Subcutaneous abdominal adipose tissue (tissue), 5 donors: Measurements from ENCODE around the gene GPC6.

Experiments used
- H3K27ac ChIP-seq: one replicate; pipeline ENCODE4 v1.7.0; 2013; ENCODE audit warnings: low read depth, mild to moderate bottlenecking, inconsistent platforms, low read length, moderate library complexity
- H3K27me3 ChIP-seq, 5 donors: one replicate each; pipeline ENCODE4 v1.7.0; 2013; ENCODE audit warnings: low read length in 5 of 5, inconsistent platforms in 1 of 5; ENCODE audit not compliant: control insufficient read depth in 5 of 5, insufficient read depth in 4 of 5
- H3K36me3 ChIP-seq, 5 donors: one replicate each; pipeline ENCODE4 v1.7.0; 2013; ENCODE audit warnings: low read length in 5 of 5; ENCODE audit not compliant: control insufficient read depth in 5 of 5, insufficient read depth in 5 of 5
- H3K4me1 ChIP-seq, 5 donors: one replicate each; pipeline ENCODE4 v1.7.0; 2013; ENCODE audit warnings: low read length in 5 of 5, mild to moderate bottlenecking in 3 of 5, moderate library complexity in 1 of 5; ENCODE audit not compliant: control insufficient read depth in 5 of 5, insufficient read depth in 5 of 5
- H3K4me3 ChIP-seq, 5 donors: one replicate each; pipeline ENCODE4 v1.7.0; 2013; ENCODE audit warnings: low read length in 5 of 5, low read depth in 1 of 5
- H3K9ac ChIP-seq, 5 donors: one replicate each; pipeline ENCODE4 v1.7.0; 2013; ENCODE audit warnings: low read length in 5 of 5, mild to moderate bottlenecking in 4 of 5, moderate library complexity in 3 of 5
- H3K9me3 ChIP-seq, 5 donors: one replicate each; pipeline ENCODE4 v1.7.0; 2013; ENCODE audit warnings: low read length in 5 of 5; ENCODE audit not compliant: control insufficient read depth in 5 of 5
- donor health status: healthy.
- donor health status: healthy.
- donor health status: healthy.
- donor health status: healthy.
- donor health status: healthy.

GPC6 gene

DNA sequence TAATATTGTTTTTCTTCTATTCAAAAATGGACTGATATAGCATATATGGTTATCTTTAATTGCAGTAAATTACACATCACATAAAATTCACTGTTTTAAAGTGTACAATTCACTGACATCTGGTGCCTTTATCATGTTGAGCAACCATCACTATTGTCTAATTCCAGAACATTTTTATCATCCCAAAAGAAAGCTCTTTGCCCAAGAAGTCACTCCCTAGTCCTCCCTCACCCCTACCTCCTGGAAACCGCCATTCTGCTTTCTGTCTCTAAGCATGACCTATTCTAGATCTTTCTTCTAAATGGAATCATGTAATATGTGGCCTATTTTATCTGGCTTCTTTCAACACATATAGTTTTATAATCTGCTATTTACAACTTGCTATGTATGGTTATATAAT lies 727.2 kb downstream of the GPC6 start:
- Histone ChIP-seq H3K4me1 (peaks cover 0 to 9% (median 0%) of the 10 kb centered on the region in 5 donors), H3K4me3 (no peak overlapping the region), H3K9me3 (peaks cover 0 to 4% (median 0%) of the 10 kb centered on the region in 5 donors), H3K36me3 (no peaks in the 10 kb centered on the region), H3K27ac (no peak overlapping the region), H3K9ac (no peak overlapping the region), H3K27me3 (no peaks in the 10 kb centered on the region)

DNA sequence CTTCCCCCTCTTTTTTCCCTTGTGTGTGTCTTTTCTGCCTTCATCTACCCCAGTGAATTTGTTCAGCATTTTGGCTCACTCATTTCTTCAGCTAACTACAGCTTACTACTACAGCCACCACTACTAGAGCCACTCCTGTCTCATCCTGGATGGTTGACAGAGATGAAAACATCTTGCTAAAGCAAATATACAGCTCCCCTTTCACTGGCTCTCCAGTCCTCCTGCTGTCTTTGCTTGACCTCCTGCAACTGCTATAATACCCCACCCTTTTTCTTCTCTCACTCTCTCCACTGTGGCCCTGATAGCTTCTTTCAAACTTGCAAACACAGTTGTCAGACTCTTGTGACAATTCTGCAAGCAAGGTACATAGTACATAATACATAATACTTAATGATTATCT lies 729.3 kb downstream of the GPC6 start:
- H3K9ac ChIP-seq: no peak overlapping the region
- no peak overlapping the region for H3K4me3 ChIP-seq
- H3K27me3 ChIP-seq: no peaks in the 10 kb centered on the region
- H3K27ac ChIP-seq: no peak overlapping the region
- H3K9me3 ChIP-seq: peaks cover 0 to 4% (median 0%) of the 10 kb centered on the region in 5 donors
- no peaks in the 10 kb centered on the region for H3K36me3 ChIP-seq
- peaks cover 0 to 9% (median 0%) of the 10 kb centered on the region in 5 donors for H3K4me1 ChIP-seq

DNA sequence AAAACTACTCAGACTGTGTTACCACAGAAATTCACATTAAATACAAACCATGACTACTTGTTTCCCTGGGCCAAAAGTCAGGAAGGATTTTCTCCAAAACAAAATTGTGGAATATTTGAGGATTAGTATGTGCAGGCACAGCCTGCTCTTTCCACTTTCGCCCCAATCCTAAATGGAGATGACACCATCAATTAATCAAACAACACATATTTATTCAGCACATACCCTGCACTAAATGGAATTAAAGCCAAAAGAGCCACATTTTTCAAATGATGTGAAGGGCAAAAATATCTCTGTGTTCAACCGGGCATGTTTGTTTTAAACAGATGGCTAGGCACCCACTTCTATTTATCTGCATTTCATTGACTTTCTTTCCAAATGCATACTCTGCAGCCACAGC lies 729.8 kb downstream of the GPC6 start:
- Histone ChIP-seq H3K4me3 (no peak overlapping the region), H3K9ac (no peak overlapping the region), H3K27me3 (no peaks in the 10 kb centered on the region), H3K9me3 (peaks cover 0 to 4% (median 0%) of the 10 kb centered on the region in 5 donors), H3K36me3 (no peaks in the 10 kb centered on the region), H3K4me1 (peaks cover 0 to 9% (median 0%) of the 10 kb centered on the region in 5 donors), H3K27ac (no peak overlapping the region)

DNA sequence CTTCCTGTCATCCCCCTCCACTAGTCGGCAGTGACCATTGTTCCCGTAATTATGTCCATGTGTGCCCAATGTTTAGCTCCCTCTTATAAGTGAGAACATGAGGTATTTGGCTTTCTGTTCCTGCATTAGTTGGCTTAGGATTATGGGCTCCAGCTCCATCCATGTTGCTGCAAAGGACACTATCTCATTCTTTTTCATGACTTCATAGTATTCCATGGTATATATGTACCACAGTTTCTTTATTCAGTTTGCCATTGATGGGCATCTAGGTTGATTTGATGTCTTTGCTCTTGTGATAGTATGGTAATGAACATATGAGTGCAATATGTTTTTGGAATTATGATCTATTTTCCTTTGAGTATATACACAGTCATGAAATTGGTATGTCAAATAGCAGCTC lies 730.8 kb downstream of the GPC6 start:
- no peak overlapping the region for H3K27ac ChIP-seq
- no peaks in the 10 kb centered on the region for H3K36me3 ChIP-seq
- no peak overlapping the region for H3K4me3 ChIP-seq
- H3K4me1 ChIP-seq: peaks cover 0 to 9% (median 0%) of the 10 kb centered on the region in 5 donors
- peaks cover 0 to 4% (median 0%) of the 10 kb centered on the region in 5 donors for H3K9me3 ChIP-seq
- no peak overlapping the region for H3K9ac ChIP-seq
- H3K27me3 ChIP-seq: no peaks in the 10 kb centered on the region

DNA sequence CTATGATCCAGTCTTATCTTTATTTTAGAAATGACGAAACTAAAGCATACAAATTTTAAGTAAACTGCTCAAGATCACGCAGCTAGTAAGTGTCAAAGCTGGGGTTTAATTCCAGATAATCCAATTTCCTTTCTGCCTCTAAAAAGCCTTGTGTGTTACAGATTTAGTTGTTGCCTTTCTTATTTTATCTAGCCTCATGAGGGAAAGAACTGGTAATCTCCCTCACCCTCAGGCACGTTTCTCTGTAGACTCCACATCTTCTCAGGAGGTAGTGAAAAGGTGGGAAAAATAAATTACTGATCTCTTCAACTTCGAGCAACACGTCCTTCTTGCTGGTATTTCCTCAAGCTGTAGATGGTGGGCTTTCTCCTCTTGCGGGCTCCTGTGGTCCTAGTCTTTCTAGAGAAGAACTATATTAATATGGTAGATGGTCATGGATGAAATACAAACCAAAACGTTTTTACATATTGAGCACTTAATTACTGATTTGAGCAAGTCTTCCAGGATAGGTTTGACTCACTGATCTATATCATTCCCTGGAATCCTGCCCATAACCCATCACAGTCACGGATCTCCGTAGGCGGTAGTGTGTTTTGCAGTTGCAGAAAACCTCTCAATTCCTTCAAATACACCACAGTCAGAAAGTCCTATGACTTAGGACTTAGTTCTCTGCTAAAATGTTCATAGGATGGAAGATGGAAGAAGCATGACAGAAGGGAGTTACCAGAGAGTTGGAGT lies 733.4 kb downstream of the GPC6 start:
- Histone ChIP-seq H3K36me3 (no peaks in the 10 kb centered on the region), H3K9ac (no peak overlapping the region), H3K27me3 (no peaks in the 10 kb centered on the region), H3K27ac (no peak overlapping the region), H3K9me3 (peaks cover 0 to 4% (median 0%) of the 10 kb centered on the region in 5 donors), H3K4me3 (no peak overlapping the region), H3K4me1 (peaks cover 0 to 9% (median 0%) of the 10 kb centered on the region in 5 donors)

DNA sequence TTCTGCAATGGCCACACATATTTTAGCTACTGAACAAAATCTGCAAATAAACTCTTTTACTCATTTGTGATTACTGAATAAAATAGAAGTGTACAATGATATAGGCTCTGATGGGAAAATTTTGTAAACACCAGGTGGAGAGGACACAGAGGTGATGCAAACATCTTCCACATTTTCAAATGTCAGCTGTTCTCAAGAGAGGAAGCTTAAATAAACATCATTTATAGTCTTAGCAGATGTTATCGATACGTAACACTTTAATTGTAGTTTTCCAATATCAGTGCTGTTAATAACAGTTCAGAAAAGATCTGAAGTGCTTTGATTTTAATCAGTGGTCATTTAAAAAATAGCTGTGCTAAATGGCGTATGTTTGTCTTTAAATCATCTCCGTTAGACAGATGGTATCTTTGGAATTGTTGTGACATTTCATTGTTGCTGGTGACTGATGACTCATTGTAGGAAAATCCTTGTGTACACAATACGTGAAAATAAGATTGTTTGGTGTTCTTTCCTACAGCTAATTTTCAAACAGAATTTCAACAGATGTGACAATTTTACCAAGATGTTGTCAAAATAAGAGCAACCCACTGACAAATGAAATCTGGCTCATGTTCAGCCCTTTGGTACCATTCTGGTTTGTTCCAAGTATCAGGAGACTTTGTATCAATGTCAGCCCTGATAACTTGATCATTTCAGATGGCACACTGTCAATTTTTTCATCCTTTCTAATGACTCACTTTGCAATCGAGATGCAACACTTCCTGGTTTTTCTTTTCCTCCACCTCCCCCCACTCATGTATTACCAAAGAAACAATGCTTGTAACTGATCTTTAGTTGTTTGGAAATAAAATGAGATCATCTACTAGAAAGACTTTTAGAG lies 736.9 kb downstream of the GPC6 start:
- no peaks in the 10 kb centered on the region for H3K36me3 ChIP-seq

DNA sequence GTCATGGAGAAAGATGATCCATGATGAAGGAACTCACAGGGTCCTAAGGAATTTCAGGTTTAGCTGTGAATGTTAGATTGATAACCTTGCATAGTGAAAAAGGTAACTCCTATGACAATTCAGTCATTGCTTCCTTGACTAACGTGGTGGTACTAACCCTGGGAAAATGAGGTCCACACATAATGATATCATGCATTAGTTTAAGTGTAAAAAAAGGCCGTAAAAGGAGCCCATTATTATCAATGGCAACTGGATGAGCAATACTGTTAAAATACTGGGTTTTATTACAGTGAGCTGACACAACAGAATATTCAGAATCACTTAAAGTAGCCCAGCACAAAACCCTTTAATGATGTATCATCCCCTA lies 737.5 kb downstream of the GPC6 start:
- H3K4me3 ChIP-seq: no peak overlapping the region
- no peak overlapping the region for H3K27ac ChIP-seq
- no peaks in the 10 kb centered on the region for H3K36me3 ChIP-seq
- H3K9ac ChIP-seq: no peak overlapping the region
- no peaks in the 10 kb centered on the region for H3K27me3 ChIP-seq
- H3K9me3 ChIP-seq: peaks cover 0 to 3% (median 0%) of the 10 kb centered on the region in 5 donors
- H3K4me1 ChIP-seq: no peaks in the 10 kb centered on the region

More for the DNA sequence above, 736.9 kb downstream of the GPC6 start:
- no peak overlapping the region for H3K4me3 ChIP-seq
- no peaks in the 10 kb centered on the region for H3K27me3 ChIP-seq
- H3K27ac ChIP-seq: no peak overlapping the region
- peaks cover 0 to 3% (median 0%) of the 10 kb centered on the region in 5 donors for H3K9me3 ChIP-seq
- H3K9ac ChIP-seq: no peak overlapping the region
- no peaks in the 10 kb centered on the region for H3K4me1 ChIP-seq

DNA sequence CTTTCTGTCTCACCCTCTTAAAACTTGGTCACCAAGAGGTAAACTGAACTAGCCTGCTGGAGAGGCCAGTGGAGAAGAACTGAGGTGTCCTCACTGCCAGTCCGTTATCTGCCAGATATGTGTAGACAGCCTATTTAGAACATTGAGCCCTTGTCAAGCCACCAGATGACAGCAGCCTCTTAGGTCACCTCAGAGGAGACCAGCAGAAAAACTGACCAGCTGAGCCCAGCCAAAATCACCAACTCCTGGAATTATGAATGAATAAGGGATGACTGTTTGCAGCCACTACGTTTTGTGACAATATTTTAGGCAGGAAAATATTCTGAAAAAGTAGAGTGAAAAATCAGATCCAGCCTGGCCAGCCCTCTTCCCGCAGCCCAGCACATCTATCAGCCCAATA lies 739.0 kb downstream of the GPC6 start:
- H3K4me1 ChIP-seq: no peaks in the 10 kb centered on the region
- H3K27ac ChIP-seq: no peak overlapping the region
- no peaks in the 10 kb centered on the region for H3K36me3 ChIP-seq
- H3K9me3 ChIP-seq: no peaks in the 10 kb centered on the region
- H3K9ac ChIP-seq: no peak overlapping the region
- H3K4me3 ChIP-seq: no peak overlapping the region
- H3K27me3 ChIP-seq: no peaks in the 10 kb centered on the region

DNA sequence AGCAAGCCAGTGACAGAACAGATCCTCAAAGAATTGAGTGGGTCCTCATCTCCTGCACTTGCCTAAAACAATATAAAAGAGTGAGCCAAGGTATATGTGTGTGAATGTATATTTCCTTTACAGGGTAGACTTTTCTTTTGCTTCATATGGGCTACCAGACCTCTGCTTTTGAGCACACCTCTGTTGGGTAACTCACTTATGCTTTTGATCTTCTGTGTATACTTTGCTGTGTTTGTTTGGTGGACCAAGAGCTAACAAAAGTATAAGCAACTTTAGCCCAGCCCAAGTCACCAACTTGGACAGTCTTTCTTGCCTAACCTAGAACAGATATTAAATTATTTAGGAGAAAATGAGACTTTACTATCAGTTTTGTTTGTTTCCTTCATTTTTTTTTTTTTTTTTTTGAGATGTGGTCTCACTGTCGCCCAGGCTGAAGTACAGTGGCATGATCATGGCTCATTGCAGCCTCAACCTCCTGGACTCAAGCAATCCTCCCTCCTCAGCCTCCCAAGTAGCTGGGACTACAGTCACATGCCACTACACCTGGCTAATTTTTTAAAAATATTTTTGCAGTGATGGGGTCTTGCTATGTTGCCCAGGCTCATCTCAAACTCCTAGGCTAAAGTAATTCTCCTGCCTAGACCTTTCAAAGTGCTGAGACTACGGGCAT lies 739.8 kb downstream of the GPC6 start:
- no peaks in the 10 kb centered on the region for H3K4me1 ChIP-seq
- H3K4me3 ChIP-seq: no peak overlapping the region
- no peaks in the 10 kb centered on the region for H3K9me3 ChIP-seq
- no peaks in the 10 kb centered on the region for H3K36me3 ChIP-seq
- H3K27me3 ChIP-seq: no peaks in the 10 kb centered on the region
- no peak overlapping the region for H3K27ac ChIP-seq
- no peak overlapping the region for H3K9ac ChIP-seq

DNA sequence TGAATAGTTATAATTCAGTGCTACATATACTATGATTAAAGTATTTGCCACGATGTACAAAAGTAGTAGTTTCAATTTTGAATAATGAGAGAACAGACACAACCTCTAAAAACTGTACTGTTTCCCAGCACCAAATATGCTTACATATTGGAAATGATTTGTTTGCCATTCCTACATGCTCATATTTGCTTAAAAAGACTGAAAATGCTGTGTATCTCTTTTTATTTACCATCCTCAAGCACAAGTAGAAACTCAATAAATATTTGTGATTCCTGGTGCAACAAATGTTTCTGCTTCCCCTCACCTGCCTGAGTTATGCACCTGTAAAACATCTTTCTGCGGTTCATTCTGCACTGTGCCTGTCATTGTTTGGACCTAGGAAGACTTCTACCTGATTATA lies 740.7 kb downstream of the GPC6 start:
- Histone ChIP-seq H3K9me3 (no peaks in the 10 kb centered on the region), H3K36me3 (no peaks in the 10 kb centered on the region), H3K4me1 (no peaks in the 10 kb centered on the region), H3K27ac (no peak overlapping the region), H3K4me3 (no peak overlapping the region), H3K9ac (no peak overlapping the region), H3K27me3 (no peaks in the 10 kb centered on the region)
